GM23338 (cell line): Measurements from ENCODE around the gene CCDC138. TPM values are rescaled to one million over a fixed set of nuclear protein-coding genes. Genes with fewer than 3 reads are reported as not detected.

Experiments
- ATAC-seq: fragments of 200-7000 bp; cut with Tn5 transposase; 3 replicates; pipeline ENCODE4 v1.9.1; 2020
- DNase-seq: peaks from one replicate; pipeline ENCODE4 v3.0.0-alpha.2; 2015; ENCODE audit warnings: low spot score
- H2AFZ ChIP-seq: fragments of 200-600 bp; sonication (generic); 2 replicates; pipeline ENCODE4 v1.8.0; 2016; ENCODE audit warnings: antibody characterized with exemption, mild to moderate bottlenecking, moderate library complexity
- H3F3A ChIP-seq: fragments of 200-600 bp; sonication (generic); replicated peaks from 2 replicates; pipeline ENCODE4 v1.8.0; 2017; ENCODE audit warnings: antibody characterized with exemption, mixed run types, low read depth
- H3K27ac ChIP-seq: fragments of 200-600 bp; sonication (generic); 2 replicates; pipeline ENCODE4 v1.6.1; 2016; ENCODE audit warnings: low read depth
- H3K27me3 ChIP-seq: fragments of 200-600 bp; sonication (generic); 2 replicates; pipeline ENCODE4 v1.8.0; 2016; ENCODE audit warnings: mild to moderate bottlenecking, mixed run types, moderate library complexity; ENCODE audit not compliant: insufficient read depth
- H3K36me3 ChIP-seq: fragments of 200-600 bp; sonication (generic); 2 replicates; pipeline ENCODE4 v1.8.0; 2016; ENCODE audit warnings: mild to moderate bottlenecking; ENCODE audit not compliant: insufficient read depth
- H3K4me1 ChIP-seq: fragments of 200-600 bp; sonication (generic); 2 replicates; pipeline ENCODE4 v1.8.0; 2016; ENCODE audit warnings: mild to moderate bottlenecking, moderate library complexity; ENCODE audit not compliant: insufficient read depth
- H3K4me2 ChIP-seq: fragments of 200-600 bp; sonication (generic); 2 replicates; pipeline ENCODE4 v1.7.1; 2017; ENCODE audit warnings: mixed run types
- H3K4me3 ChIP-seq: fragments of 200-600 bp; sonication (generic); 2 replicates; pipeline ENCODE4 v1.6.1; 2016; ENCODE audit warnings: mixed run types
- H3K79me2 ChIP-seq: fragments of 200-600 bp; sonication (generic); replicated peaks from 2 replicates; pipeline ENCODE4 v1.8.0; 2017; ENCODE audit warnings: mild to moderate bottlenecking; ENCODE audit not compliant: insufficient read depth
- H3K9me2 ChIP-seq: fragments of 200-600 bp; sonication (generic); 2 replicates; pipeline ENCODE4 v1.8.0; 2017; ENCODE audit not compliant: insufficient read depth
- H4K20me1 ChIP-seq: fragments of 200-600 bp; sonication (generic); replicated peaks from 2 replicates; pipeline ENCODE4 v1.8.0; 2017; ENCODE audit warnings: mild to moderate bottlenecking; ENCODE audit not compliant: insufficient read depth
- H3K27ac Mint-ChIP-seq: 2 replicates; pipeline ENCODE4 v1.8.0; 2020; ENCODE audit warnings: inconsistent platforms, mild to moderate bottlenecking, moderate library complexity, mixed read lengths
- H3K27me3 Mint-ChIP-seq: 3 replicates; pipeline ENCODE4 v1.8.0; 2022; ENCODE audit warnings: low read depth, mild to moderate bottlenecking, moderate library complexity, mixed read lengths, inconsistent platforms; ENCODE audit not compliant: insufficient read depth, poor library complexity
- H3K36me3 Mint-ChIP-seq: 3 replicates; pipeline ENCODE4 v1.8.0; 2021; ENCODE audit warnings: low read depth, mild to moderate bottlenecking, inconsistent platforms, moderate library complexity, mixed read lengths
- H3K4me1 Mint-ChIP-seq: 3 replicates; pipeline ENCODE4 v1.8.0; 2020; ENCODE audit warnings: mild to moderate bottlenecking, inconsistent platforms, mixed read lengths
- H3K4me3 Mint-ChIP-seq: 3 replicates; pipeline ENCODE4 v1.8.0; 2021; ENCODE audit warnings: moderate library complexity, mild to moderate bottlenecking, inconsistent platforms, mixed read lengths
- H3K9me3 Mint-ChIP-seq: 3 replicates; pipeline ENCODE4 v1.8.0; 2020; ENCODE audit warnings: moderate library complexity, mild to moderate bottlenecking, inconsistent platforms, mixed read lengths
- EZH2 ChIP-seq: fragments of 200-600 bp; sonication (generic); IDR thresholded peaks from one replicate; pipeline ENCODE4 v1.8.0; 2017; ENCODE audit warnings: antibody characterized with exemption, mild to moderate bottlenecking, low read depth; ENCODE audit not compliant: unreplicated experiment
- EZH2phosphoT487 ChIP-seq: fragments of 200-600 bp; sonication (generic); IDR thresholded peaks from one replicate; pipeline ENCODE4 v1.8.1; 2018; ENCODE audit warnings: antibody characterized with exemption; ENCODE audit not compliant: unreplicated experiment
- JUNB ChIP-seq: IDR thresholded peaks from one replicate; pipeline ENCODE4 v1.6.1; 2016; ENCODE audit warnings: antibody characterized with exemption; ENCODE audit not compliant: unreplicated experiment
- NANOG ChIP-seq: IDR thresholded peaks from 2 replicates; pipeline ENCODE4 v1.6.1; 2016; ENCODE audit warnings: antibody characterized with exemption, borderline replicate concordance
- POLR2AphosphoS5 ChIP-seq: IDR thresholded peaks from 2 replicates; pipeline ENCODE4 v1.6.1; 2016; ENCODE audit warnings: antibody characterized with exemption, low read depth
- ZNF114 ChIP-seq: fragments of 250-450 bp; sonication (Bioruptor Pico); IDR thresholded peaks from 2 replicates; pipeline ENCODE4 v1.5.0; 2020; ENCODE audit warnings: mild to moderate bottlenecking, moderate library complexity
- ZNF331 ChIP-seq: fragments of 250-450 bp; sonication (Bioruptor Pico); IDR thresholded peaks from 2 replicates; pipeline ENCODE4 v1.5.0; 2020; ENCODE audit warnings: low read depth, mild to moderate bottlenecking, moderate library complexity
- polyA plus RNA-seq: library from polyadenylated mRNA; unstranded; fragments of >200 nt; fragmentation: Nextera tagmentation; extraction: Ambion mirVana; gene quantifications from 2 replicates; pipeline ENCODE4 v1.2.1, GENCODE V29; 2016
- total RNA-seq: library from RNA; depleted of rRNA; stranded (reverse); fragments of >200 nt; shearing (Covaris generic); gene quantifications from 2 replicates; pipeline ENCODE4 v1.2.3, GENCODE V29; 2014
- TF ChIP-seq, protein P1 (sequence below), 2 experiments: fragments of 200-600 bp in 1 of 2; sonication (generic) in 1 of 2; conservative IDR thresholded peaks; 2 replicates each; pipeline versions ENCODE4 v1.5.1 to v1.6.1; 2016 to 2017; ENCODE audit warnings: antibody characterized with exemption in 2 of 2, low read depth in 2 of 2, mild to moderate bottlenecking in 2 of 2, moderate library complexity in 1 of 2
- TF ChIP-seq, protein P2 (sequence below): fragments of 250-450 bp; sonication (Bioruptor Pico); IDR thresholded peaks from 2 replicates; pipeline ENCODE4 v1.5.0; 2020; ENCODE audit warnings: mild to moderate bottlenecking, moderate library complexity
- TF ChIP-seq, protein P3 (sequence below): IDR thresholded peaks from 2 replicates; pipeline ENCODE4 v1.6.1; 2016; ENCODE audit warnings: antibody characterized with exemption
- TF ChIP-seq, protein P4 (sequence below): IDR thresholded peaks from one replicate; pipeline ENCODE4 v1.6.1; 2018; ENCODE audit warnings: antibody characterized with exemption; ENCODE audit not compliant: unreplicated experiment

CCDC138 gene
- total and polyA plus RNA-seq, 2 experiments from 2014 or later, result 30.8 to 31.6 TPM

DNA sequence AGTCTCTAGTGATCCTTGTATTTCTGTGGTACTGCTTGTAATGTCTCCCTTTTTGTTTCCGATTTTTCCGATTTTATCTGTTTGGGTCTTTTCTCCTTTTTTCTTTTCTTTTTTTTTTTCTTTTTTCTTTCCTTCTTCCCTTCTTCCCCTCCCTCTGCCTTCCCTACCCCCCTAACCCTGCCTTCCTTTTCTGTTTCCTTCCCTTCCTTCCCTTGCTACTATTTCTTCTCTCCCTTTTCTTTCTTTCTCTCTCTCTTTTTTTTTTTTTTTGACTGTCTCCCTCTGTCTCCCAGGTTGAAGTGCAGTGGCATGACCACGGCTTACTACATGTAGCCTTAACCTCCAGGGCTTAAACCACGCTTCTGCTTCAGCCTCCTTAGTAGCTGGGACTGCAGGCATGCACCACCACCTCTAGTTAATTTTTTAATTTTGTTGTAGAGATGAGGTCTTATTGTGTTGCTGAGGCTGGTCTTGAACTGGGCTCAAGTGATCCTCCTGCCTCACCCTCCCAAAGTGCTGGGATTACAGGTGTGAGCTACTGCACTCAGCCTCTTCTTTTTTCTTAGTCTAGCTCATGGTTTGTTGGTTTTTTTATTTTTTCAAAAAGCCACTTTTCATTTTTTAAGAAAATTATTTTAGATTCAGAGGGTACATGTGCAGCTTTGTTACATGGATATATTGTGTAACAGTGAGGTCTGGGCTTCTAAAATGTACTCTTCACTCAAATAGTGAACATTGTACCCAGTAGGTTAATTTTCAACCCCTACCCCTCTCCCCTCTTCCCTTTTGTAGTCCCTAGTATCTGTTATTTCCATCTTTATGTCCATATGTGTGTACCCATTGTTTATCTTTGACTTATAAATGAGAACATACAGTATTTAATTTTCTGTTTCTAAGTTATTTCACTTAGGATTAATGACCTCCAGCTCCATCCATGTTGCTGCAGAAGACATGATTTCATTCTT is 24.7 kb downstream of the CCDC138 start (continued):
- TF ChIP-seq NANOG (no peak), EZH2 (no peak), EZH2phosphoT487 (no peak), JUNB (no peak)
- TF ChIP-seq, protein P1, sequence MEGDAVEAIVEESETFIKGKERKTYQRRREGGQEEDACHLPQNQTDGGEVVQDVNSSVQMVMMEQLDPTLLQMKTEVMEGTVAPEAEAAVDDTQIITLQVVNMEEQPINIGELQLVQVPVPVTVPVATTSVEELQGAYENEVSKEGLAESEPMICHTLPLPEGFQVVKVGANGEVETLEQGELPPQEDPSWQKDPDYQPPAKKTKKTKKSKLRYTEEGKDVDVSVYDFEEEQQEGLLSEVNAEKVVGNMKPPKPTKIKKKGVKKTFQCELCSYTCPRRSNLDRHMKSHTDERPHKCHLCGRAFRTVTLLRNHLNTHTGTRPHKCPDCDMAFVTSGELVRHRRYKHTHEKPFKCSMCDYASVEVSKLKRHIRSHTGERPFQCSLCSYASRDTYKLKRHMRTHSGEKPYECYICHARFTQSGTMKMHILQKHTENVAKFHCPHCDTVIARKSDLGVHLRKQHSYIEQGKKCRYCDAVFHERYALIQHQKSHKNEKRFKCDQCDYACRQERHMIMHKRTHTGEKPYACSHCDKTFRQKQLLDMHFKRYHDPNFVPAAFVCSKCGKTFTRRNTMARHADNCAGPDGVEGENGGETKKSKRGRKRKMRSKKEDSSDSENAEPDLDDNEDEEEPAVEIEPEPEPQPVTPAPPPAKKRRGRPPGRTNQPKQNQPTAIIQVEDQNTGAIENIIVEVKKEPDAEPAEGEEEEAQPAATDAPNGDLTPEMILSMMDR (conservative IDR thresholded peaks at IDR 0.05; ENCODE audit: low read depth in 2 of 2), result no peak

DNA sequence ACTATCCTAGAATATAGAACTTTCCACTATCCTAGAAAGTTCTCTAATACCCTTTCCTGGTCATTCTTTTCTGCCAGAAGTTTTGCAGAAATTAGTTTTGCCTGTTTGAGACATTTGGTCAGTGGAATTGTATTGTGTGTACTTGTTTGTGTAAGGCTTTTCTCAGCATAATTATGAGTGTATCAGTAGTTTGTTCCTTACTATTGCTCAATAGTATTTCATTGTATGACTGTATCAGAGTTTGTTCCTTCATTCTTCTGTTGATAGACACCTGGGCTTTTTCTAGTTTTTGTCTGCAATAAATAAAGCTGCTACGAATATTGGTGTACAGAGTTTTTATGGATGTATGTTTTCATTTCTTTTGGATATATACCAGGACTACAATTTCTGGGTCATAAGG is 27.2 kb downstream of the CCDC138 start:
- Mint-ChIP-seq H3K36me3 (peaks cover 68% of the 10 kb centered on the region), H3K27ac (no peak overlapping the region), H3K4me1 (no peaks in the 10 kb centered on the region), H3K27me3 (no peaks in the 10 kb centered on the region), H3K4me3 (no peak overlapping the region), H3K9me3 (peaks cover 19% of the 10 kb centered on the region)
- H3K9me2 ChIP-seq, result no peaks in the 10 kb centered on the region
- peaks cover 31% of the 10 kb centered on the region for H3K79me2 ChIP-seq
- H3K4me3 ChIP-seq, result no peak overlapping the region
- no peaks in the 10 kb centered on the region for H3K27me3 ChIP-seq
- ATAC-seq (no peak), DNase-seq (no peak)
- H3K4me1 ChIP-seq, result no peaks in the 10 kb centered on the region
- H2AFZ ChIP-seq, result no peak overlapping the region
- peaks cover 36% of the 10 kb centered on the region for H3K36me3 ChIP-seq
- H3K27ac ChIP-seq, result no peak overlapping the region
- no peaks in the 10 kb centered on the region for H3F3A ChIP-seq
- no peak overlapping the region for H3K4me2 ChIP-seq
- no peaks in the 10 kb centered on the region; the same call in 1 of the 2 replicates for H4K20me1 ChIP-seq
- TF ChIP-seq, protein P2, sequence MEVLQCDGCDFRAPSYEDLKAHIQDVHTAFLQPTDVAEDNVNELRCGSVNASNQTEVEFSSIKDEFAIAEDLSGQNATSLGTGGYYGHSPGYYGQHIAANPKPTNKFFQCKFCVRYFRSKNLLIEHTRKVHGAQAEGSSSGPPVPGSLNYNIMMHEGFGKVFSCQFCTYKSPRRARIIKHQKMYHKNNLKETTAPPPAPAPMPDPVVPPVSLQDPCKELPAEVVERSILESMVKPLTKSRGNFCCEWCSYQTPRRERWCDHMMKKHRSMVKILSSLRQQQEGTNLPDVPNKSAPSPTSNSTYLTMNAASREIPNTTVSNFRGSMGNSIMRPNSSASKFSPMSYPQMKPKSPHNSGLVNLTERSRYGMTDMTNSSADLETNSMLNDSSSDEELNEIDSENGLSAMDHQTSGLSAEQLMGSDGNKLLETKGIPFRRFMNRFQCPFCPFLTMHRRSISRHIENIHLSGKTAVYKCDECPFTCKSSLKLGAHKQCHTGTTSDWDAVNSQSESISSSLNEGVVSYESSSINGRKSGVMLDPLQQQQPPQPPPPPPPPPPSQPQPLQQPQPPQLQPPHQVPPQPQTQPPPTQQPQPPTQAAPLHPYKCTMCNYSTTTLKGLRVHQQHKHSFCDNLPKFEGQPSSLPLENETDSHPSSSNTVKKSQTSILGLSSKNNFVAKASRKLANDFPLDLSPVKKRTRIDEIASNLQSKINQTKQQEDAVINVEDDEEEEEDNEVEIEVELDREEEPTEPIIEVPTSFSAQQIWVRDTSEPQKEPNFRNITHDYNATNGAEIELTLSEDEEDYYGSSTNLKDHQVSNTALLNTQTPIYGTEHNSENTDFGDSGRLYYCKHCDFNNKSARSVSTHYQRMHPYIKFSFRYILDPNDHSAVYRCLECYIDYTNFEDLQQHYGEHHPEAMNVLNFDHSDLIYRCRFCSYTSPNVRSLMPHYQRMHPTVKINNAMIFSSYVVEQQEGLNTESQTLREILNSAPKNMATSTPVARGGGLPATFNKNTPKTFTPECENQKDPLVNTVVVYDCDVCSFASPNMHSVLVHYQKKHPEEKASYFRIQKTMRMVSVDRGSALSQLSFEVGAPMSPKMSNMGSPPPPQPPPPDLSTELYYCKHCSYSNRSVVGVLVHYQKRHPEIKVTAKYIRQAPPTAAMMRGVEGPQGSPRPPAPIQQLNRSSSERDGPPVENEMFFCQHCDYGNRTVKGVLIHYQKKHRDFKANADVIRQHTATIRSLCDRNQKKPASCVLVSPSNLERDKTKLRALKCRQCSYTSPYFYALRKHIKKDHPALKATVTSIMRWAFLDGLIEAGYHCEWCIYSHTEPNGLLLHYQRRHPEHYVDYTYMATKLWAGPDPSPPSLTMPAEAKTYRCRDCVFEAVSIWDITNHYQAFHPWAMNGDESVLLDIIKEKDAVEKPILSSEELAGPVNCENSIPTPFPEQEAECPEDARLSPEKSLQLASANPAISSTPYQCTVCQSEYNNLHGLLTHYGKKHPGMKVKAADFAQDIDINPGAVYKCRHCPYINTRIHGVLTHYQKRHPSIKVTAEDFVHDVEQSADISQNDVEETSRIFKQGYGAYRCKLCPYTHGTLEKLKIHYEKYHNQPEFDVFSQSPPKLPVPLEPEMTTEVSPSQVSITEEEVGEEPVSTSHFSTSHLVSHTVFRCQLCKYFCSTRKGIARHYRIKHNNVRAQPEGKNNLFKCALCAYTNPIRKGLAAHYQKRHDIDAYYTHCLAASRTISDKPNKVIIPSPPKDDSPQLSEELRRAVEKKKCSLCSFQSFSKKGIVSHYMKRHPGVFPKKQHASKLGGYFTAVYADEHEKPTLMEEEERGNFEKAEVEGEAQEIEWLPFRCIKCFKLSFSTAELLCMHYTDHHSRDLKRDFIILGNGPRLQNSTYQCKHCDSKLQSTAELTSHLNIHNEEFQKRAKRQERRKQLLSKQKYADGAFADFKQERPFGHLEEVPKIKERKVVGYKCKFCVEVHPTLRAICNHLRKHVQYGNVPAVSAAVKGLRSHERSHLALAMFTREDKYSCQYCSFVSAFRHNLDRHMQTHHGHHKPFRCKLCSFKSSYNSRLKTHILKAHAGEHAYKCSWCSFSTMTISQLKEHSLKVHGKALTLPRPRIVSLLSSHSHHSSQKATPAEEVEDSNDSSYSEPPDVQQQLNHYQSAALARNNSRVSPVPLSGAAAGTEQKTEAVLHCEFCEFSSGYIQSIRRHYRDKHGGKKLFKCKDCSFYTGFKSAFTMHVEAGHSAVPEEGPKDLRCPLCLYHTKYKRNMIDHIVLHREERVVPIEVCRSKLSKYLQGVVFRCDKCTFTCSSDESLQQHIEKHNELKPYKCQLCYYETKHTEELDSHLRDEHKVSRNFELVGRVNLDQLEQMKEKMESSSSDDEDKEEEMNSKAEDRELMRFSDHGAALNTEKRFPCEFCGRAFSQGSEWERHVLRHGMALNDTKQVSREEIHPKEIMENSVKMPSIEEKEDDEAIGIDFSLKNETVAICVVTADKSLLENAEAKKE, result no peak
- TF ChIP-seq EZH2phosphoT487 (no peak), EZH2 (no peak), ZNF331 (CRISPR knock-in tag) (no peak), ZNF114 (no peak), POLR2AphosphoS5 (no peak), JUNB (no peak)
- TF ChIP-seq, protein P3, sequence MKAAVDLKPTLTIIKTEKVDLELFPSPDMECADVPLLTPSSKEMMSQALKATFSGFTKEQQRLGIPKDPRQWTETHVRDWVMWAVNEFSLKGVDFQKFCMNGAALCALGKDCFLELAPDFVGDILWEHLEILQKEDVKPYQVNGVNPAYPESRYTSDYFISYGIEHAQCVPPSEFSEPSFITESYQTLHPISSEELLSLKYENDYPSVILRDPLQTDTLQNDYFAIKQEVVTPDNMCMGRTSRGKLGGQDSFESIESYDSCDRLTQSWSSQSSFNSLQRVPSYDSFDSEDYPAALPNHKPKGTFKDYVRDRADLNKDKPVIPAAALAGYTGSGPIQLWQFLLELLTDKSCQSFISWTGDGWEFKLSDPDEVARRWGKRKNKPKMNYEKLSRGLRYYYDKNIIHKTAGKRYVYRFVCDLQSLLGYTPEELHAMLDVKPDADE, result no peak
- TF ChIP-seq, protein P4, sequence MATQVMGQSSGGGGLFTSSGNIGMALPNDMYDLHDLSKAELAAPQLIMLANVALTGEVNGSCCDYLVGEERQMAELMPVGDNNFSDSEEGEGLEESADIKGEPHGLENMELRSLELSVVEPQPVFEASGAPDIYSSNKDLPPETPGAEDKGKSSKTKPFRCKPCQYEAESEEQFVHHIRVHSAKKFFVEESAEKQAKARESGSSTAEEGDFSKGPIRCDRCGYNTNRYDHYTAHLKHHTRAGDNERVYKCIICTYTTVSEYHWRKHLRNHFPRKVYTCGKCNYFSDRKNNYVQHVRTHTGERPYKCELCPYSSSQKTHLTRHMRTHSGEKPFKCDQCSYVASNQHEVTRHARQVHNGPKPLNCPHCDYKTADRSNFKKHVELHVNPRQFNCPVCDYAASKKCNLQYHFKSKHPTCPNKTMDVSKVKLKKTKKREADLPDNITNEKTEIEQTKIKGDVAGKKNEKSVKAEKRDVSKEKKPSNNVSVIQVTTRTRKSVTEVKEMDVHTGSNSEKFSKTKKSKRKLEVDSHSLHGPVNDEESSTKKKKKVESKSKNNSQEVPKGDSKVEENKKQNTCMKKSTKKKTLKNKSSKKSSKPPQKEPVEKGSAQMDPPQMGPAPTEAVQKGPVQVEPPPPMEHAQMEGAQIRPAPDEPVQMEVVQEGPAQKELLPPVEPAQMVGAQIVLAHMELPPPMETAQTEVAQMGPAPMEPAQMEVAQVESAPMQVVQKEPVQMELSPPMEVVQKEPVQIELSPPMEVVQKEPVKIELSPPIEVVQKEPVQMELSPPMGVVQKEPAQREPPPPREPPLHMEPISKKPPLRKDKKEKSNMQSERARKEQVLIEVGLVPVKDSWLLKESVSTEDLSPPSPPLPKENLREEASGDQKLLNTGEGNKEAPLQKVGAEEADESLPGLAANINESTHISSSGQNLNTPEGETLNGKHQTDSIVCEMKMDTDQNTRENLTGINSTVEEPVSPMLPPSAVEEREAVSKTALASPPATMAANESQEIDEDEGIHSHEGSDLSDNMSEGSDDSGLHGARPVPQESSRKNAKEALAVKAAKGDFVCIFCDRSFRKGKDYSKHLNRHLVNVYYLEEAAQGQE, result no peak
